Measurements from ENCODE around the gene NPHP4. TPM values are rescaled to one million over a fixed set of nuclear protein-coding genes. Genes with fewer than 3 reads are reported as not detected.

The NPHP4 gene
- polyA plus RNA-seq, 1 of the 3 experiments (the other 2 are of a cell fraction), result 7.0 TPM

DNA sequence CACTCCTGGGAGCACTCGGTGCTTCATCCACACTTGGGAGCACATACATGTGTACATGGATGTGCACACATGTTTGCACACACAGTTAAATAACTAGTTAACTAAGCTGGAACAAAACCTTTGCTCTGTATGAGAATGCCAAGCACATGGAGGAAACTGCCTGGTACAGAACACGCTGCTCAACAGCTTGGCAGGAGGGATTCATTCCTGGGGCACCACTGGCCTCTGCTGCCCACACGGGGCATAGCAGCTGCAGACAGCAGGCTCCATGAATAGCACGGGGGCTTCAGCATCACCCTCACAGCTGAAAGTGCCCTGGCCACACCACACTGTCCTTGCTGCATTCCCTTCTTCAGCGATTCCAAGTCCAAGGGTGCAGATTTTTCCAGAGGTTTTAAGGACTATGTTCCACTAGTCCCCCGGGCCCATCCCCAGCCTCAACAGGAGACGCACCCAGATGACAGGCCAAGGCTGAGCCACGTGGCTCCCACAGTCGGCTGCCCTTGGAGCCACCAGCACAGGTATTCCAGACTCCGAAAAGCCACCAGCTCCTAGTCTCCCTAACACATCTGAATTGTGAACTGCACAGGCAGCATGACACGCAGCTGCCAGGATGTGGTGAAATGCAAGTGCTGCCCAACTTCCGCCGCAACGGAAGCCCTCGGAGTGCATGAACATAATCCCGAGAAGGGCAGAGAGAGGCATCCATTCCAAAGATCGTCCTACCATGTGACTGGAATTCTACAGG, 16.9 kb downstream of the NPHP4 start (continued):
- no peak for TF ChIP-seq ELF1 (IDR thresholded peaks at IDR 0.05)
- TF ChIP-seq, protein P1, sequence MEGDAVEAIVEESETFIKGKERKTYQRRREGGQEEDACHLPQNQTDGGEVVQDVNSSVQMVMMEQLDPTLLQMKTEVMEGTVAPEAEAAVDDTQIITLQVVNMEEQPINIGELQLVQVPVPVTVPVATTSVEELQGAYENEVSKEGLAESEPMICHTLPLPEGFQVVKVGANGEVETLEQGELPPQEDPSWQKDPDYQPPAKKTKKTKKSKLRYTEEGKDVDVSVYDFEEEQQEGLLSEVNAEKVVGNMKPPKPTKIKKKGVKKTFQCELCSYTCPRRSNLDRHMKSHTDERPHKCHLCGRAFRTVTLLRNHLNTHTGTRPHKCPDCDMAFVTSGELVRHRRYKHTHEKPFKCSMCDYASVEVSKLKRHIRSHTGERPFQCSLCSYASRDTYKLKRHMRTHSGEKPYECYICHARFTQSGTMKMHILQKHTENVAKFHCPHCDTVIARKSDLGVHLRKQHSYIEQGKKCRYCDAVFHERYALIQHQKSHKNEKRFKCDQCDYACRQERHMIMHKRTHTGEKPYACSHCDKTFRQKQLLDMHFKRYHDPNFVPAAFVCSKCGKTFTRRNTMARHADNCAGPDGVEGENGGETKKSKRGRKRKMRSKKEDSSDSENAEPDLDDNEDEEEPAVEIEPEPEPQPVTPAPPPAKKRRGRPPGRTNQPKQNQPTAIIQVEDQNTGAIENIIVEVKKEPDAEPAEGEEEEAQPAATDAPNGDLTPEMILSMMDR (IDR thresholded peaks at IDR 0.05), result peak; percentile 71
- no peak for TF ChIP-seq EP300 (IDR thresholded peaks at IDR 0.05; ENCODE audit: borderline replicate concordance in 1 of 2, low read depth in 1 of 2, low read length in 1 of 2)
- TF ChIP-seq FOSL2 (IDR thresholded peaks at IDR 0.05; ENCODE audit: borderline replicate concordance, low read depth), result no peak

DNA sequence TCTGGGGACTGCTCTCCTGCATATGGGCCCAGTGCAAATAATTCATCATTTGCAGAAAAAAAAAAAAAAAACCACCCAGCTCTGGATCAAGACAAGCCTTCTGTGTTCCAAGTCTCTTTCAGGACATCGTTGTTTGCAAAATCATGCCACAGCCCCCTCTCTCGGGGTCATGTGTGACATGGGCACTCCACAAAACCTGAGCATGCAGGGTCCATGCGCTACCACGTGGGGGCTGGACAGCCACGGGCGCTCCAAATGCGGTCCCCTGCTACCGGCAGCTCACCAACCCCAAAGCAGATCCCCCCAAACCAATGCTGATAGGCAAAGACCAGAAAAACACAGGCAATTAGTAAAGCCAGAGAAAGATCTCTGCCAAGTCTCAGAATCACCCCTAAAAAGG, 17.6 kb downstream of the NPHP4 start:
- 93% methylated on average over 7 of the region's 8 CpGs for WGBS (ENCODE audit: low lambda C conversion rate)

More for the DNA sequence above, 17.6 kb downstream of the NPHP4 start:
- Histone ChIP-seq H3K4me3 (ENCODE audit: low read depth in 2 of 2, low read length in 1 of 2) (no peak overlapping the region), H3K4me2 (no peak overlapping the region), H3K36me3 (replicated peaks in 1 of 2; ENCODE audit: control insufficient read depth in 1 of 2, insufficient read depth in 2 of 2, low read length in 1 of 2) (peaks cover 0 to 3% of the 10 kb centered on the region in 2 experiments), H4K20me1 (ENCODE audit: insufficient read depth) (no peaks in the 10 kb centered on the region), H3K9me3 (no peaks in the 10 kb centered on the region), H3K9me2 (no peaks in the 10 kb centered on the region), H3F3A (replicated peaks; ENCODE audit: insufficient read depth) (no peaks in the 10 kb centered on the region), H3K4me1 (ENCODE audit: control insufficient read depth in 1 of 2, insufficient read depth in 2 of 2, low read depth in 1 of 2, low read length in 1 of 2) (peaks cover 0 to 17% of the 10 kb centered on the region in 2 experiments; a peak in 1 of 4 replicates), H2AFZ (ENCODE audit: low read depth) (no peak overlapping the region), H3K9ac (no peak overlapping the region), H3K27ac (ENCODE audit: low read depth in 2 of 2, low read length in 1 of 2) (no peak overlapping the region), H3K79me2 (ENCODE audit: insufficient read depth) (no peaks in the 10 kb centered on the region), H3K27me3 (ENCODE audit: insufficient read depth) (no peaks in the 10 kb centered on the region)
- DNase-seq, result no peak
- no peak for TF ChIP-seq MXI1 (IDR thresholded peaks at IDR 0.05; ENCODE audit: low read depth, low read length)
- no peak for TF ChIP-seq RCOR1 (IDR thresholded peaks at IDR 0.05; ENCODE audit: low read length)
- TF ChIP-seq NRF1 (IDR thresholded peaks at IDR 0.05; ENCODE audit: low read depth, low read length), result no peak
- TF ChIP-seq IRF3 (IDR thresholded peaks at IDR 0.05; ENCODE audit: low read depth, low read length), result no peak
- TF ChIP-seq USF1 (IDR thresholded peaks at IDR 0.05; ENCODE audit: borderline replicate concordance, low read depth), result no peak
- TF ChIP-seq, protein P2, sequence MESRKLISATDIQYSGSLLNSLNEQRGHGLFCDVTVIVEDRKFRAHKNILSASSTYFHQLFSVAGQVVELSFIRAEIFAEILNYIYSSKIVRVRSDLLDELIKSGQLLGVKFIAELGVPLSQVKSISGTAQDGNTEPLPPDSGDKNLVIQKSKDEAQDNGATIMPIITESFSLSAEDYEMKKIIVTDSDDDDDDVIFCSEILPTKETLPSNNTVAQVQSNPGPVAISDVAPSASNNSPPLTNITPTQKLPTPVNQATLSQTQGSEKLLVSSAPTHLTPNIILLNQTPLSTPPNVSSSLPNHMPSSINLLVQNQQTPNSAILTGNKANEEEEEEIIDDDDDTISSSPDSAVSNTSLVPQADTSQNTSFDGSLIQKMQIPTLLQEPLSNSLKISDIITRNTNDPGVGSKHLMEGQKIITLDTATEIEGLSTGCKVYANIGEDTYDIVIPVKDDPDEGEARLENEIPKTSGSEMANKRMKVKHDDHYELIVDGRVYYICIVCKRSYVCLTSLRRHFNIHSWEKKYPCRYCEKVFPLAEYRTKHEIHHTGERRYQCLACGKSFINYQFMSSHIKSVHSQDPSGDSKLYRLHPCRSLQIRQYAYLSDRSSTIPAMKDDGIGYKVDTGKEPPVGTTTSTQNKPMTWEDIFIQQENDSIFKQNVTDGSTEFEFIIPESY (IDR thresholded peaks at IDR 0.05; ENCODE audit: borderline replicate concordance, low read depth), result no peak
- TF ChIP-seq RFX5 (IDR thresholded peaks at IDR 0.05; ENCODE audit: low read length), result no peak
- POLR2A ChIA-PET, result no interaction called here
- CTCF ChIA-PET, result interaction anchor here (0.5 to 3.9 kb wide), 37 partner anchors 8 to 1318 kb away, joined by 3 to 55 read pairs (median 4); partner anchors contain the start of genes AJAP1 and NPHP4
